Measurements from ENCODE around the gene PKNOX2. TPM values are rescaled to one million over a fixed set of nuclear protein-coding genes. Genes with fewer than 3 reads are reported as not detected.

The PKNOX2 gene
- total and polyA plus RNA-seq, 10 donors = 0.80 to 8.9 (median 3.5) TPM

GRCh38 chr11:125313271-125314219 is 149.0 kb downstream of the PKNOX2 start:
- H3K27ac ChIP-seq = no peak overlapping the region
- 59 to 72% (median 61%) methylated on average over 9 of the region's 9 CpGs for WGBS, 5 donors
- H3K4me3 ChIP-seq = no peak overlapping the region
- no peak for DNase-seq
- no peaks in the 10 kb centered on the region for H3K36me3 ChIP-seq
- TF ChIP-seq POLR2A (IDR thresholded peaks at IDR 0.05) (no peak), CTCF (IDR thresholded peaks at IDR 0.05 in 8 of 11, conservative IDR thresholded peaks at IDR 0.05 in 3 of 11) (no peak), POLR2AphosphoS5 (IDR thresholded peaks at IDR 0.05) (no peak)
- H3K4me1 ChIP-seq = peaks cover 0 to 3% (median 0%) of the 10 kb centered on the region in 6 donors
- H3K9me3 ChIP-seq = peaks cover 0 to 6% (median 0%) of the 10 kb centered on the region in 8 donors
- H3K27me3 ChIP-seq (replicated peaks in 1 of 7) = peaks cover 0 to 9% (median 0%) of the 10 kb centered on the region in 7 donors
- intact Hi-C loops (cut with DNase I; ENCODE audit: low total_unique reads) = no loop called here

GRCh38 chr11:125314276-125315078 is 149.9 kb downstream of the PKNOX2 start:
- Histone ChIP-seq H3K27me3 (replicated peaks in 1 of 7) (peaks cover 0 to 9% (median 0%) of the 10 kb centered on the region in 7 donors), H3K36me3 (no peaks in the 10 kb centered on the region), H3K4me3 (no peak overlapping the region), H3K27ac (no peak overlapping the region), H3K4me1 (peaks cover 0 to 3% (median 0%) of the 10 kb centered on the region in 6 donors), H3K9me3 (peaks cover 0 to 6% (median 0%) of the 10 kb centered on the region in 8 donors)
- 66 to 79% (median 74%) methylated on average over 10 to 17 of the region's 17 CpGs for WGBS, 5 donors
- no peak for TF ChIP-seq CTCF (IDR thresholded peaks at IDR 0.05 in 8 of 11, conservative IDR thresholded peaks at IDR 0.05 in 3 of 11)
- TF ChIP-seq POLR2AphosphoS5 (IDR thresholded peaks at IDR 0.05) = no peak
- intact Hi-C loops (cut with DNase I; ENCODE audit: low total_unique reads) = no loop called here
- no peak for DNase-seq

- DNase-seq = no peak
- H3K36me3 ChIP-seq = no peaks in the 10 kb centered on the region
- intact Hi-C loops (cut with DNase I; ENCODE audit: low total_unique reads) = no loop called here
- peaks cover 0 to 6% (median 0%) of the 10 kb centered on the region in 8 donors for H3K9me3 ChIP-seq
- TF ChIP-seq POLR2A (IDR thresholded peaks at IDR 0.05) = no peak
- no peak for TF ChIP-seq CTCF (IDR thresholded peaks at IDR 0.05 in 8 of 11, conservative IDR thresholded peaks at IDR 0.05 in 3 of 11)
- no peak for TF ChIP-seq POLR2AphosphoS5 (IDR thresholded peaks at IDR 0.05)
- peaks cover 0 to 3% (median 0%) of the 10 kb centered on the region in 6 donors for H3K4me1 ChIP-seq
- H3K4me3 ChIP-seq = no peak overlapping the region
- peak overlapping the region in 1 of 8 donors; percentile 17 for H3K27ac ChIP-seq
- 64 to 79% (median 71%) methylated on average over 4 to 7 of the region's 7 CpGs for WGBS, 5 donors
- H3K27me3 ChIP-seq (replicated peaks in 1 of 7) = peaks cover 0 to 9% (median 0%) of the 10 kb centered on the region in 7 donors
Measured at GRCh38 chr11:125315079-125315740, 150.7 kb downstream of the PKNOX2 start.
